ENCODE measurements around the gene TACO1. TPM values are rescaled to one million over a fixed set of nuclear protein-coding genes. Genes with fewer than 3 reads are reported as not detected.

The TACO1 gene
- total RNA-seq, 1 experiment from 2014 or later = 27.1 TPM

GRCh38 chr17:63647936-63648335 lies 47.2 kb downstream of the TACO1 start:
- H3K4me1 ChIP-seq (replicated peaks; ENCODE audit: insufficient read depth) = peaks cover 22% of the 10 kb centered on the region
- ChIA-PET POLR2A (ENCODE audit: unreplicated experiment) (interaction anchor here (0.8 kb wide), 1 partner anchor 26 kb away, joined by 7 read pairs; no protein-coding TSS in a partner anchor), CTCF (no interaction called here)
- H3K27me3 ChIP-seq (ENCODE audit: insufficient read depth, low read depth) = no peaks in the 10 kb centered on the region
- H3K9me3 ChIP-seq (ENCODE audit: insufficient read depth, low read depth) = no peaks in the 10 kb centered on the region
- no peaks in the 10 kb centered on the region for H3K79me2 ChIP-seq (ENCODE audit: low read depth)
- H2AFZ ChIP-seq = no peak overlapping the region
- no peak for DNase-seq
- no peak for TF ChIP-seq EZH2 (IDR thresholded peaks at IDR 0.05; ENCODE audit: low read depth)
- no peak for TF ChIP-seq CTCF (conservative IDR thresholded peaks at IDR 0.05)
- peak overlapping the region; percentile 8 for H3K4me2 ChIP-seq
- no peaks in the 10 kb centered on the region for H3K36me3 ChIP-seq (ENCODE audit: low read depth)
- no TSS peak for BruUV-seq (replicated peaks)
- no peaks in the 10 kb centered on the region for H3K9me2 ChIP-seq (ENCODE audit: insufficient read depth)
- H3K4me3 ChIP-seq = no peak overlapping the region
- intact Hi-C loops (cut with micrococcal nuclease; ENCODE audit: unreplicated experiment) = no loop called here
- no peak overlapping the region for H3K27ac ChIP-seq
- peaks cover 7% of the 10 kb centered on the region; the same call in 1 of the 2 replicates for H3F3A ChIP-seq (ENCODE audit: insufficient read depth, low read depth)
- no peaks in the 10 kb centered on the region for H4K20me1 ChIP-seq (ENCODE audit: insufficient read depth)

GRCh38 chr17:63649813-63650212 lies 49.1 kb downstream of the TACO1 start:
- Histone ChIP-seq H3F3A (ENCODE audit: insufficient read depth, low read depth) (peaks cover 7% of the 10 kb centered on the region; the same call in 1 of the 2 replicates), H3K9me2 (ENCODE audit: insufficient read depth) (no peaks in the 10 kb centered on the region), H3K27me3 (ENCODE audit: insufficient read depth, low read depth) (no peaks in the 10 kb centered on the region), H3K36me3 (ENCODE audit: low read depth) (no peaks in the 10 kb centered on the region), H4K20me1 (ENCODE audit: insufficient read depth) (no peaks in the 10 kb centered on the region), H3K27ac (no peak overlapping the region), H3K4me1 (replicated peaks; ENCODE audit: insufficient read depth) (peaks cover 22% of the 10 kb centered on the region), H3K79me2 (ENCODE audit: low read depth) (no peaks in the 10 kb centered on the region), H2AFZ (no peak overlapping the region), H3K4me3 (no peak overlapping the region), H3K4me2 (no peak overlapping the region), H3K9me3 (ENCODE audit: insufficient read depth, low read depth) (no peaks in the 10 kb centered on the region)
- TF ChIP-seq CTCF (conservative IDR thresholded peaks at IDR 0.05) = no peak
- no peak for TF ChIP-seq EZH2 (IDR thresholded peaks at IDR 0.05; ENCODE audit: low read depth)
- CTCF ChIA-PET = no interaction called here
- POLR2A ChIA-PET (ENCODE audit: unreplicated experiment) = no interaction called here
- no peak for DNase-seq
- BruUV-seq (replicated peaks) = no TSS peak
- intact Hi-C loops (cut with micrococcal nuclease; ENCODE audit: unreplicated experiment) = no loop called here

GRCh38 chr17:63652106-63652505 lies 51.4 kb downstream of the TACO1 start:
- Histone ChIP-seq H3K4me1 (replicated peaks; ENCODE audit: insufficient read depth) (peaks cover 15% of the 10 kb centered on the region), H3F3A (ENCODE audit: insufficient read depth, low read depth) (peaks cover 2% of the 10 kb centered on the region; the same call in 1 of the 2 replicates), H3K79me2 (ENCODE audit: low read depth) (no peaks in the 10 kb centered on the region), H3K9me2 (ENCODE audit: insufficient read depth) (no peaks in the 10 kb centered on the region), H3K36me3 (ENCODE audit: low read depth) (no peaks in the 10 kb centered on the region), H3K9me3 (ENCODE audit: insufficient read depth, low read depth) (no peaks in the 10 kb centered on the region), H3K27ac (no peak overlapping the region), H4K20me1 (ENCODE audit: insufficient read depth) (no peaks in the 10 kb centered on the region), H2AFZ (no peak overlapping the region), H3K4me2 (no peak overlapping the region), H3K4me3 (no peak overlapping the region), H3K27me3 (ENCODE audit: insufficient read depth, low read depth) (no peaks in the 10 kb centered on the region)
- BruUV-seq (replicated peaks) = no TSS peak
- ChIA-PET CTCF (no interaction called here), POLR2A (ENCODE audit: unreplicated experiment) (no interaction called here)
- intact Hi-C loops (cut with micrococcal nuclease; ENCODE audit: unreplicated experiment) = no loop called here
- DNase-seq = no peak
- TF ChIP-seq EZH2 (IDR thresholded peaks at IDR 0.05; ENCODE audit: low read depth) (no peak), CTCF (conservative IDR thresholded peaks at IDR 0.05) (no peak)
